ENCODE results near the gene NEK3. TPM values are rescaled to one million over a fixed set of nuclear protein-coding genes. Genes with fewer than 3 reads are reported as not detected.
"Not testable (repeated sequence)": the region's sequence is repeated elsewhere in the genome, so short reads cannot be mapped to it uniquely, and the experiment has no call there.

Gene NEK3
- polyA plus RNA-seq, 3 donors, result 5.7 to 13.7 (median 6.1) TPM

- no peaks in the 10 kb centered on the region for H3K9me3 ChIP-seq (replicated peaks in 1 of 2; ENCODE audit: control insufficient read depth in 1 of 2, insufficient read depth in 1 of 2, low read length in 2 of 2)
- H3K4me1 ChIP-seq (ENCODE audit: control insufficient read depth in 1 of 2, insufficient read depth in 2 of 2, low read length in 2 of 2), result peaks cover 9 to 22% of the 10 kb centered on the region in 2 donors
- TF ChIP-seq CTCF (IDR thresholded peaks at IDR 0.05), result no peak
- H2AFZ ChIP-seq (ENCODE audit: insufficient read depth, low read depth, low read length, poor library complexity, severe bottlenecking), result peak overlapping the region; percentile 94
- H3K4me3 ChIP-seq (replicated peaks in 1 of 3; ENCODE audit: low read depth in 2 of 3, low read length in 3 of 3), result peak overlapping the region; percentile 85 to 96 (median 95)
- H3K36me3 Mint-ChIP-seq, result peaks cover 4 to 8% of the 10 kb centered on the region in 2 donors
- peak overlapping the region; percentile 77 for H3K9ac ChIP-seq (ENCODE audit: insufficient read depth, low read length, poor library complexity, severe bottlenecking)
- H3K79me2 ChIP-seq (ENCODE audit: insufficient read depth, low read length), result peaks cover 15% of the 10 kb centered on the region
- peak; percentile 66 to 77 (median 74) for DNase-seq
- H3K27me3 ChIP-seq (ENCODE audit: control insufficient read depth in 2 of 2, insufficient read depth in 2 of 2, low read length in 2 of 2), result no peaks in the 10 kb centered on the region
- peak overlapping the region; percentile 94 for H3K4me2 ChIP-seq (replicated peaks; ENCODE audit: extremely low read depth, low read length, poor library complexity, severe bottlenecking)
- no peaks in the 10 kb centered on the region for H4K20me1 ChIP-seq (ENCODE audit: insufficient read depth, low read length)
- H3K27ac Mint-ChIP-seq, result peak overlapping the region; percentile 82 to 93 (median 89)
- peaks cover 25% of the 10 kb centered on the region for H3K4me1 Mint-ChIP-seq
- peaks cover 0 to 8% (median 5%) of the 10 kb centered on the region in 7 donors for H3K9me3 Mint-ChIP-seq
- WGBS (ENCODE audit: insufficient coverage), result under 1% methylated on average over 41 of the region's 47 CpGs
- peak overlapping the region; percentile 40 to 71 for H3K27ac ChIP-seq (ENCODE audit: low read depth in 1 of 2, low read length in 2 of 2)
- H3K27me3 Mint-ChIP-seq (ENCODE audit: low read depth in 3 of 3), result peaks cover 0 to 8% (median 2%) of the 10 kb centered on the region in 3 donors
- intact Hi-C loops (cut with micrococcal nuclease), result loop anchor here in 1 of 2 donors (10.0 kb wide), 1 partner anchor 260 kb away; the partner anchor contains the start of genes CKAP2 and VPS36
- H3K4me3 Mint-ChIP-seq, result peak overlapping the region; percentile 98
- peaks cover 0 to 4% of the 10 kb centered on the region in 2 donors for H3K36me3 ChIP-seq (replicated peaks in 1 of 2; ENCODE audit: control insufficient read depth in 1 of 2, insufficient read depth in 2 of 2, low read length in 2 of 2)
Observed at GRCh38 chr13:52194184-52194868, 34.9 kb upstream of the NEK3 start.

GRCh38 chr13:52193587-52194183 is 34.3 kb upstream of the NEK3 start:
- H3K9me3 Mint-ChIP-seq; H3K27me3 ChIP-seq (ENCODE audit: control insufficient read depth in 2 of 2, insufficient read depth in 2 of 2, low read length in 2 of 2); H3K27me3 Mint-ChIP-seq (ENCODE audit: low read depth in 3 of 3); H3K9me3 ChIP-seq (replicated peaks in 1 of 2; ENCODE audit: control insufficient read depth in 1 of 2, insufficient read depth in 1 of 2, low read length in 2 of 2); DNase-seq; H4K20me1 ChIP-seq (ENCODE audit: insufficient read depth, low read length): not testable (repeated sequence)
- H3K4me1 Mint-ChIP-seq, result peaks cover 25% of the 10 kb centered on the region
- intact Hi-C loops (cut with micrococcal nuclease), result loop anchor here in 1 of 2 donors (10.0 kb wide), 1 partner anchor 261 kb away; the partner anchor contains the start of genes CKAP2 and VPS36
- H3K27ac Mint-ChIP-seq, result peak overlapping the region; percentile 71 to 93 (median 89)
- WGBS (ENCODE audit: insufficient coverage), result 0% methylated on average over 13 of the region's 14 CpGs
- Histone ChIP-seq H3K4me1 (ENCODE audit: control insufficient read depth in 1 of 2, insufficient read depth in 2 of 2, low read length in 2 of 2) (peaks cover 9 to 22% of the 10 kb centered on the region in 2 donors), H3K4me2 (replicated peaks; ENCODE audit: extremely low read depth, low read length, poor library complexity, severe bottlenecking) (peak overlapping the region; percentile 94), H3K4me3 (replicated peaks in 1 of 3; ENCODE audit: low read depth in 2 of 3, low read length in 3 of 3) (peak overlapping the region; percentile 85 to 96 (median 95)), H3K36me3 (replicated peaks in 1 of 2; ENCODE audit: control insufficient read depth in 1 of 2, insufficient read depth in 2 of 2, low read length in 2 of 2) (peaks cover 0 to 10% of the 10 kb centered on the region in 2 donors), H2AFZ (ENCODE audit: insufficient read depth, low read depth, low read length, poor library complexity, severe bottlenecking) (peak overlapping the region; percentile 94), H3K9ac (ENCODE audit: insufficient read depth, low read length, poor library complexity, severe bottlenecking) (peak overlapping the region; percentile 77), H3K27ac (ENCODE audit: low read depth in 1 of 2, low read length in 2 of 2) (peak overlapping the region; percentile 40 to 71), H3K79me2 (ENCODE audit: insufficient read depth, low read length) (peaks cover 15% of the 10 kb centered on the region)
- H3K4me3 Mint-ChIP-seq, result peak overlapping the region; percentile 98
- H3K36me3 Mint-ChIP-seq, result peaks cover 8 to 12% of the 10 kb centered on the region in 2 donors

- H3K4me1 ChIP-seq (ENCODE audit: control insufficient read depth in 1 of 2, insufficient read depth in 2 of 2, low read length in 2 of 2); DNase-seq; H3K79me2 ChIP-seq (ENCODE audit: insufficient read depth, low read length); H3K27me3 ChIP-seq (ENCODE audit: control insufficient read depth in 2 of 2, insufficient read depth in 2 of 2, low read length in 2 of 2); H2AFZ ChIP-seq (ENCODE audit: insufficient read depth, low read depth, low read length, poor library complexity, severe bottlenecking); H3K9ac ChIP-seq (ENCODE audit: insufficient read depth, low read length, poor library complexity, severe bottlenecking); H4K20me1 ChIP-seq (ENCODE audit: insufficient read depth, low read length); H3K27me3 Mint-ChIP-seq (ENCODE audit: low read depth in 3 of 3); H3K4me3 ChIP-seq (replicated peaks in 1 of 3; ENCODE audit: low read depth in 2 of 3, low read length in 3 of 3); intact Hi-C loops (cut with micrococcal nuclease); H3K4me2 ChIP-seq (replicated peaks; ENCODE audit: extremely low read depth, low read length, poor library complexity, severe bottlenecking); H3K4me1 Mint-ChIP-seq; H3K9me3 ChIP-seq (replicated peaks in 1 of 2; ENCODE audit: control insufficient read depth in 1 of 2, insufficient read depth in 1 of 2, low read length in 2 of 2); H3K9me3 Mint-ChIP-seq; H3K4me3 Mint-ChIP-seq; H3K27ac ChIP-seq (ENCODE audit: low read depth in 1 of 2, low read length in 2 of 2): not testable (repeated sequence)
- H3K36me3 ChIP-seq (replicated peaks in 1 of 2; ENCODE audit: control insufficient read depth in 1 of 2, insufficient read depth in 2 of 2, low read length in 2 of 2), result peaks cover 5 to 55% of the 10 kb centered on the region in 2 donors
- H3K36me3 Mint-ChIP-seq, result peaks cover 35 to 47% of the 10 kb centered on the region in 2 donors
- H3K27ac Mint-ChIP-seq, result peak overlapping the region in 1 of 7 donors; percentile 26
- WGBS (ENCODE audit: insufficient coverage), result no CpG with 5 or more reads among the region's 4 CpGs
Observed at GRCh38 chr13:52187424-52188187, 28.2 kb upstream of the NEK3 start.

All from CD14-positive monocyte (primary cell).